Loucy (cell line): Measurements from ENCODE around the gene THADA.

Experiments used
- H2AFZ ChIP-seq: fragments of 200-600 bp; sonication (generic); 2 replicates; pipeline ENCODE4 v1.6.0; 2016; ENCODE audit warnings: antibody characterized with exemption, mild to moderate bottlenecking, low read length, moderate library complexity
- H3F3A ChIP-seq: fragments of 200-600 bp; 2 replicates; pipeline ENCODE4 v1.6.0; 2016; ENCODE audit warnings: antibody characterized with exemption, low read depth, mild to moderate bottlenecking
- H3K27me3 ChIP-seq: fragments of 200-600 bp; sonication (generic); 2 replicates; pipeline ENCODE4 v1.6.1; 2014; ENCODE audit warnings: low read length, mild to moderate bottlenecking; ENCODE audit not compliant: insufficient read depth, poor library complexity, severe bottlenecking
- H3K36me3 ChIP-seq: fragments of 200-600 bp; sonication (generic); 2 replicates; pipeline ENCODE4 v1.6.1; 2016; ENCODE audit warnings: low read length; ENCODE audit not compliant: insufficient read depth
- H3K4me1 ChIP-seq: fragments of 200-600 bp; sonication (generic); 2 replicates; pipeline ENCODE4 v1.5.1; 2014; ENCODE audit warnings: low read length, mild to moderate bottlenecking; ENCODE audit not compliant: insufficient read depth, poor library complexity, severe bottlenecking
- H3K4me2 ChIP-seq: fragments of 200-600 bp; sonication (generic); 2 replicates; pipeline ENCODE4 v1.6.0; 2014; ENCODE audit warnings: antibody characterized with exemption, low read length, low read depth, mild to moderate bottlenecking; ENCODE audit not compliant: poor library complexity, severe bottlenecking
- H3K4me3 ChIP-seq: fragments of 200-600 bp; sonication (generic); 2 replicates; pipeline ENCODE4 v1.5.1; 2014; ENCODE audit warnings: low read length, mild to moderate bottlenecking, mixed read lengths; ENCODE audit not compliant: poor library complexity, severe bottlenecking
- H3K79me2 ChIP-seq: fragments of 200-600 bp; sonication (generic); 2 replicates; pipeline ENCODE4 v1.6.1; 2014; ENCODE audit warnings: low read length; ENCODE audit not compliant: insufficient read depth
- H3K9ac ChIP-seq: fragments of 200-600 bp; sonication (generic); 2 replicates; pipeline ENCODE4 v1.6.0; 2014; ENCODE audit warnings: mild to moderate bottlenecking, low read depth, low read length, moderate library complexity; ENCODE audit not compliant: poor library complexity, severe bottlenecking
- H3K9me2 ChIP-seq: fragments of 200-600 bp; sonication (generic); replicated peaks from 2 replicates; pipeline ENCODE4 v1.6.1; 2016; ENCODE audit warnings: low read depth, low read length, mixed read lengths
- H3K9me3 ChIP-seq: fragments of 200-600 bp; sonication (generic); 2 replicates; pipeline ENCODE4 v1.6.1; 2014; ENCODE audit warnings: mild to moderate bottlenecking, antibody characterized with exemption, low read length, low read depth; ENCODE audit not compliant: insufficient read depth
- H4K20me1 ChIP-seq: fragments of 200-600 bp; sonication (generic); 2 replicates; pipeline ENCODE4 v1.6.0; 2014; ENCODE audit warnings: antibody characterized with exemption, low read length, mild to moderate bottlenecking; ENCODE audit not compliant: insufficient read depth, poor library complexity, severe bottlenecking
- CTCF ChIP-seq: fragments of 200-600 bp; sonication (generic); conservative IDR thresholded peaks from 2 replicates; pipeline ENCODE4 v1.5.1; 2014; ENCODE audit warnings: mild to moderate bottlenecking, antibody characterized with exemption, low read length
- EZH2phosphoT487 ChIP-seq: fragments of 200-600 bp; IDR thresholded peaks from 2 replicates; pipeline ENCODE4 v1.6.1; 2018; ENCODE audit warnings: antibody characterized with exemption, mild to moderate bottlenecking, moderate library complexity, borderline replicate concordance

THADA gene

DNA sequence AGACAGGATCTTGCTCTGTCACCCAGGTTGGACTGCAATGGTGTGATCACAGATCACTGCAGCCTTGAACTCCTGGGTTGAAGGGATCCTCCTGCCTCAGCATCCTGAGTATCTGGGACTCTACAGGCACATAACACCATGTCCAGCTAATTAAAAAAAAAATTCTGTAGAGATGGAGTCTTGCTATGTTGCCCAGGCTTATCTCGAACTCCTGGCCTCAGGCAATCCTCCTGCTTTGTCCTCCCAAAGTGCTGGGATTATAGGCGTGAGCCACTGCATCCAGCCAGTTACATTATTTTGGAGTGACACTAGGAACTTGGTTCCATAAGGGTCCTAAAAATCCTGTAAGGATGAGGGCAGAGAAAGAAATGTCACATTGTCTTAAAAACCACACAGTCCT is 280.4 kb downstream of the THADA start:
- TF ChIP-seq EZH2phosphoT487 = no peak
- TF ChIP-seq CTCF = no peak
- Histone ChIP-seq H3K4me1 (peaks cover 5% of the 10 kb centered on the region), H3K27me3 (no peaks in the 10 kb centered on the region), H3K4me3 (no peak overlapping the region), H3K36me3 (peaks cover 12% of the 10 kb centered on the region; the same call in 1 of the 2 replicates), H3K9ac (no peak overlapping the region), H2AFZ (no peak overlapping the region), H3K9me2 (no peaks in the 10 kb centered on the region), H3K79me2 (no peaks in the 10 kb centered on the region), H4K20me1 (no peaks in the 10 kb centered on the region), H3K9me3 (no peaks in the 10 kb centered on the region), H3F3A (no peaks in the 10 kb centered on the region), H3K4me2 (no peak overlapping the region)

- Histone ChIP-seq H3K9me2 (no peaks in the 10 kb centered on the region), H3K4me1 (peaks cover 5% of the 10 kb centered on the region), H3F3A (no peaks in the 10 kb centered on the region), H3K4me3 (no peak overlapping the region), H3K4me2 (no peak overlapping the region), H2AFZ (no peak overlapping the region), H3K79me2 (no peaks in the 10 kb centered on the region), H3K36me3 (peaks cover 4% of the 10 kb centered on the region; the same call in 1 of the 2 replicates), H3K9me3 (no peaks in the 10 kb centered on the region), H4K20me1 (no peaks in the 10 kb centered on the region), H3K27me3 (no peaks in the 10 kb centered on the region), H3K9ac (no peak overlapping the region)
- no peak for TF ChIP-seq EZH2phosphoT487
- TF ChIP-seq CTCF = no peak
Measured at GRCh38 chr2:43314299-43314927, 281.4 kb downstream of the THADA start.

GRCh38 chr2:43313642-43314017 is 282.2 kb downstream of the THADA start:
- Histone ChIP-seq H3K36me3 (no peaks in the 10 kb centered on the region), H3K9me3 (no peaks in the 10 kb centered on the region), H3K9me2 (no peaks in the 10 kb centered on the region), H3K4me2 (no peak overlapping the region), H3F3A (no peaks in the 10 kb centered on the region), H3K9ac (no peak overlapping the region), H4K20me1 (no peaks in the 10 kb centered on the region), H3K79me2 (no peaks in the 10 kb centered on the region), H2AFZ (no peak overlapping the region), H3K4me1 (peaks cover 5% of the 10 kb centered on the region), H3K27me3 (no peaks in the 10 kb centered on the region), H3K4me3 (no peak overlapping the region)
- TF ChIP-seq CTCF (no peak), EZH2phosphoT487 (no peak)
